ENCODE data around the gene TMEM63A.

The TMEM63A gene

DNA sequence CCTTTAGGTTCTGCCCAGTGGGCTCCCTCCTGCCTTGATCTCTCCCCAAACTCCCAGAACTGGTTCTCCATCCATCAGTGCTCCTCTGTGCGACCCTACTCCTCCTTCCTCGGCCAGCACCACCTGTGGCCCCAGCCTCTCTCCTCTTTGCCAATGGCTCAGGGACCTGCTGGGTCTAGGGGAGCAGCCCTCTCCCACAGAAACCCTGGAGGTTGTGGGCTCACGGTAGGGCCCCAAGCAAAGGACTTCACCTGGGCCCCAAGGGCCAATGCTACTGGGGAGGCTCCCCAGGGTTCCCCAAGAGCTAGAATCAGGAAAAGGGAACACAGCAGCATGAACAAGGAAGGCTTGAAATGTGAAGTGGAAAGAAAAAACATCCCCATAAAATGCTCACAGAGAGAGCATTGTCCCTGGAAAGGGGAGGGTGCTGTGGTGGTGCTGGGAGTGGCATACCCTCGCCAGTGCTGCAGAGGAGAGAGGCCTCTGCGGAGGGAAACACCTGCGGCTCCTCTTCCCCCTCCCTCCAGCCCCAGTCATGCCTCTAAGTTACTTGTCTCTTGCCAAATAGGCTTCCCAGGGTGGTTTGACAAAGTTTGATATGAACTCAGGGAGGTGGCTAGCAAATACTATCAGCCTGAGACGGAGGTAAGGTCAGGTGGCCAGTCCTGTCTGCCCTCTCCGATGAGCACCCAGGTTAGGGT lies 2.5 kb downstream of the TMEM63A start:
- DNase-seq (ENCODE audit: extremely low read depth, low read depth) = no peak
- TF ChIP-seq CTCF (IDR thresholded peaks at IDR 0.05; ENCODE audit: low read depth, low read length, missing control alignments) = no peak
- no peak overlapping the region for H3K4me3 ChIP-seq (replicated peaks; ENCODE audit: low read depth, low read length)

GRCh38 chr1:225878282-225878681 lies 3.9 kb downstream of the TMEM63A start:
- no peak overlapping the region for H3K4me3 ChIP-seq (replicated peaks; ENCODE audit: low read depth, low read length)
- DNase-seq (ENCODE audit: extremely low read depth, low read depth) = no peak
- TF ChIP-seq CTCF (IDR thresholded peaks at IDR 0.05; ENCODE audit: low read depth, low read length, missing control alignments) = no peak

- TF ChIP-seq CTCF (IDR thresholded peaks at IDR 0.05; ENCODE audit: low read depth, low read length, missing control alignments) = peak; percentile 74
- no peak overlapping the region for H3K4me3 ChIP-seq (replicated peaks; ENCODE audit: low read depth, low read length)
- DNase-seq (ENCODE audit: extremely low read depth, low read depth) = no peak
Measured at GRCh38 chr1:225877580-225877979, 4.6 kb downstream of the TMEM63A start.

DNA sequence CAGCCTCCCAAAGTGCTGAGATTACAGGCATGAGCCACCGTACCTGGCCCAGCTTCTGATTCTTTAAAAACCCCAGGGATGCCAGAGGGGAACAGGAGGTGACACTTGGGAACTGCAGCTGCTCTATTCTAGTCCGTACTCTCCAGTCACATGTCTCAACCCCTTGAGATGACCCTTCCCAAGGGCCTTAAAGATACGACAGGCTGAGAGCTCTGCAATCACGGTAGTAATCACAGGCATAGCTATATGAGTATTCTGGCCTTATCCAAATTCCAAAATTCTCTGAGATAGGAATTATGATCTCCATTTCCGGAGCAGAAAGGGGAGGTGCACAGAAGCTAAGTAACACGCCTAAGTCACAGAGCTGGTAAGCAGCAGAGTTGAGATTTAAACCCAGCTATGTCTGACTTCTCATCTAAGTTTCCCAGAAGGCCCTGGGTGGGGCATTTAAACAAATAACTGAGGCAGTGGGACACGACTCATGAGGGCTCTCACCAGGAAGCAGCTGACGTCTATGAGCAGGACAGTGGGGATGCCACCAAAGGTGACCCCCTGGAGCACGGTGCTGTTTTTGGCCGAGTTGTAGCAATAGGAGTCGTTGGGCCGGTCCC lies 5.2 kb downstream of the TMEM63A start:
- no peak for TF ChIP-seq CTCF (IDR thresholded peaks at IDR 0.05; ENCODE audit: low read depth, low read length, missing control alignments)
- no peak for DNase-seq (ENCODE audit: extremely low read depth, low read depth)
- H3K4me3 ChIP-seq (replicated peaks; ENCODE audit: low read depth, low read length) = no peak overlapping the region

GRCh38 chr1:225875044-225875815 lies 7.0 kb downstream of the TMEM63A start:
- TF ChIP-seq CTCF (IDR thresholded peaks at IDR 0.05; ENCODE audit: low read depth, low read length, missing control alignments) = no peak
- no peak for DNase-seq (ENCODE audit: extremely low read depth, low read depth)
- no peak overlapping the region for H3K4me3 ChIP-seq (replicated peaks; ENCODE audit: low read depth, low read length)

DNA sequence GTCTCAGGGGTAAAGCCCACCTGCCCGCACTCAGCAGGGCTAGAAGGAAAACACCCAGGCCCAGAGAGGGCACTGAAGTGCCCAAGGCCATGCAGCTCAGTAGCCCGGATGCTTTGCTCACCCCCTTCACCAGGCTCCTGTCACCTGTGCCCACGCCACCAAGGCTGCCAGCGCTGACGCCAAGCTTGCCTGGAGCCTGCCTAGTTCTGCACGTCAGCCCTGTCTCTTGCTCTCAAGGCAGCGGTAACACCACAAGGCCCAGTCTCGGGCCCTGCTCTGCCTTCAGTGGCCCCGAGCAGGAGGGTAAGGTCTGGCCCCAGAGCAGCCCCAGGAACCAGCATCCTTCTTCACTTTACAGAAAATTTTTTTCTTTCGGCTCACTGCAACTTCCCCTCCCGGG lies 7.7 kb downstream of the TMEM63A start:
- no peak for DNase-seq (ENCODE audit: extremely low read depth, low read depth)
- no peak for TF ChIP-seq CTCF (IDR thresholded peaks at IDR 0.05; ENCODE audit: low read depth, low read length, missing control alignments)

More for the DNA sequence above, 7.7 kb downstream of the TMEM63A start:
- no peak overlapping the region for H3K4me3 ChIP-seq (replicated peaks; ENCODE audit: low read depth, low read length)
